Endothelial cell of umbilical vein (primary cell): ENCODE data around the gene SOX15. TPM values are rescaled to one million over a fixed set of nuclear protein-coding genes. Genes with fewer than 3 reads are reported as not detected.

Experiments used
- BruUV-seq: library from RNA; stranded (reverse); fragments of 400-500 nt; replicated peaks from 2 replicates; lab custom pipeline; 2021; lab: Mats Ljungman, UMichigan
- CTCF ChIA-PET: fragments of 300-600, 350-600 bp; sonication (Branson Sonifier 250); formaldehyde crosslinking; loops from one replicate; lab custom pipeline; 2021; ENCODE audit warnings: antibody characterized with exemption, inconsistent platforms; lab: Charles Lee
- POLR2A ChIA-PET: fragments of 300-600, 350-600 bp; sonication (Branson Sonifier 250); formaldehyde crosslinking; loops from one replicate; lab custom pipeline; 2021; ENCODE audit warnings: antibody characterized with exemption, inconsistent platforms; lab: Charles Lee
- DNase-seq: peaks from one replicate; pipeline ENCODE4 v3.0.0-alpha.2; 2011; ENCODE audit warnings: low read depth, low spot score
- FAIRE-seq: peaks from 2 replicates; lab custom pipeline; 2011; peaks lifted over from hg19 to GRCh38; lab: Jason Lieb, UNC
- H2AFZ ChIP-seq: 2 replicates; pipeline ENCODE4 v1.6.0; 2012; ENCODE audit warnings: low read depth, low read length, control low read depth, inconsistent platforms
- H3K27ac ChIP-seq: 2 replicates; pipeline ENCODE4 v1.5.1; 2011; ENCODE audit warnings: low read depth, mild to moderate bottlenecking, control low read depth, low read length, moderate library complexity; ENCODE audit not compliant: insufficient read depth
- H3K27me3 ChIP-seq, 2 experiments: 2 replicates each; pipeline versions ENCODE4 v1.6.0 to v1.6.1; 2011; ENCODE audit warnings: low read length in 2 of 2, mixed read lengths in 1 of 2; ENCODE audit not compliant: control insufficient read depth in 2 of 2, insufficient read depth in 2 of 2
- H3K36me3 ChIP-seq, 2 experiments: 2 replicates in 1 of 2; 3 replicates in 1 of 2; pipeline ENCODE4 v1.5.1; 2011; ENCODE audit warnings: low read length in 2 of 2, mild to moderate bottlenecking in 1 of 2, moderate library complexity in 1 of 2; ENCODE audit not compliant: control insufficient read depth in 2 of 2, insufficient read depth in 2 of 2; ENCODE audit errors: extremely low read depth in 1 of 2
- H3K4me1 ChIP-seq: 3 replicates; pipeline ENCODE4 v1.5.1; 2011; ENCODE audit warnings: mild to moderate bottlenecking, low read length; ENCODE audit not compliant: control insufficient read depth, insufficient read depth; ENCODE audit errors: extremely low read depth
- H3K4me2 ChIP-seq: 2 replicates; pipeline ENCODE4 v1.6.1; 2011; ENCODE audit warnings: low read length, control low read depth, mixed read lengths; ENCODE audit not compliant: insufficient read depth
- H3K4me3 ChIP-seq, 3 experiments: fragments of 200-600 bp in 1 of 3; sonication (generic), shearing (Covaris generic) in 1 of 3; replicated peaks in 1 of 3; 2 replicates each; pipeline ENCODE4 v1.5.1; 2011 to 2016; ENCODE audit warnings: control low read depth in 3 of 3, low read length in 3 of 3, mild to moderate bottlenecking in 2 of 3, inconsistent platforms in 1 of 3, low read depth in 1 of 3, moderate library complexity in 1 of 3; ENCODE audit not compliant: insufficient read depth in 1 of 3
- H3K79me2 ChIP-seq: 2 replicates; pipeline ENCODE4 v1.6.0; 2012; ENCODE audit warnings: low read length, inconsistent platforms; ENCODE audit not compliant: control insufficient read depth, insufficient read depth
- H3K9ac ChIP-seq: replicated peaks from 2 replicates; pipeline ENCODE3; 2011; ENCODE audit warnings: low read length, control low read depth; ENCODE audit not compliant: insufficient read depth; ENCODE audit errors: extremely low read depth
- H3K9me1 ChIP-seq: replicated peaks from 3 replicates; pipeline ENCODE4 v1.6.0; 2011; ENCODE audit warnings: mild to moderate bottlenecking, low read length; ENCODE audit not compliant: control insufficient read depth, insufficient read depth; ENCODE audit errors: extremely low read depth
- H3K9me3 ChIP-seq: replicated peaks from 2 replicates; pipeline ENCODE4 v1.5.1; 2012; ENCODE audit warnings: low read length, inconsistent platforms; ENCODE audit not compliant: control insufficient read depth, insufficient read depth
- H4K20me1 ChIP-seq: replicated peaks from 2 replicates; pipeline ENCODE3; 2011; ENCODE audit warnings: mild to moderate bottlenecking, low read length; ENCODE audit not compliant: control insufficient read depth, insufficient read depth; ENCODE audit errors: extremely low read depth
- EZH2 ChIP-seq: IDR thresholded peaks from 2 replicates; pipeline ENCODE4 v1.6.1; 2012; ENCODE audit warnings: borderline replicate concordance, low read depth, mild to moderate bottlenecking, moderate library complexity, low read length, inconsistent platforms; ENCODE audit not compliant: severe bottlenecking
- FOS ChIP-seq: IDR thresholded peaks from 2 replicates; pipeline ENCODE4 v1.6.1; 2011; ENCODE audit warnings: mild to moderate bottlenecking, low read length, moderate library complexity, borderline replicate concordance; ENCODE audit not compliant: insufficient read depth
- JUN ChIP-seq: IDR thresholded peaks from 2 replicates; pipeline ENCODE4 v1.6.1; 2011; ENCODE audit warnings: borderline replicate concordance, low read depth; ENCODE audit not compliant: insufficient read length, insufficient read depth
- MAX ChIP-seq: IDR thresholded peaks from 2 replicates; pipeline ENCODE4 v1.6.1; 2011; ENCODE audit not compliant: insufficient read depth, insufficient read length
- MYC ChIP-seq: IDR thresholded peaks from one replicate; pipeline ENCODE4 v1.6.1; 2011; ENCODE audit warnings: mild to moderate bottlenecking, low read depth, low read length
- POLR2A ChIP-seq: IDR thresholded peaks from 2 replicates; pipeline ENCODE4 v1.6.1; 2012; ENCODE audit warnings: low read depth, mild to moderate bottlenecking, control low read depth, low read length
- POLR2AphosphoS5 ChIP-seq: IDR thresholded peaks from 2 replicates; pipeline ENCODE4 v1.6.1; 2012; ENCODE audit warnings: low read depth, mild to moderate bottlenecking, control low read depth, low read length, moderate library complexity; ENCODE audit not compliant: insufficient read depth
- dilution Hi-C: fragments of 300-500 bp; cut with MboI; formaldehyde crosslinking; loops from one replicate; pipeline ENCODE4 v1.15.0; 2019; ENCODE audit warnings: low sequenced_read_pairs; ENCODE audit not compliant: extremely low pct_ligation_motif_present
- intact Hi-C: fragments of 100-400 bp; cut with micrococcal nuclease; formaldehyde crosslinking; loops from one replicate; pipeline ENCODE4 v1.10.0; 2022
- polyA plus RNA-seq, 4 experiments: library from polyadenylated mRNA; depleted of rRNA in 3 of 4; stranded (reverse) in 3 of 4; unstranded in 1 of 4; fragments of >200 nt; gene quantifications; 2 replicates each; pipeline versions ENCODE4 v1.2.1 to v1.2.3, GENCODE V29; 2011 to 2012; ENCODE audit warnings: missing spikeins in 1 of 4
- total RNA-seq: library from RNA; stranded (reverse); gene quantifications from 2 replicates; pipeline ENCODE4 v1.2.3, GENCODE V29; 2021
- TF ChIP-seq, protein P1 (sequence below), 2 donors: IDR thresholded peaks; 1 replicate in 1 of 2; 2 replicates in 1 of 2; pipeline ENCODE4 v1.5.1; 2011; ENCODE audit warnings: low read length in 2 of 2, mild to moderate bottlenecking in 2 of 2, moderate library complexity in 2 of 2, control low read depth in 1 of 2, inconsistent platforms in 1 of 2, low read depth in 1 of 2; ENCODE audit not compliant: insufficient read depth in 1 of 2; ENCODE audit errors: extremely low read depth in 1 of 2

SOX15 gene
- total and polyA plus RNA-seq, 2 donors (not counting 3 experiments of a cell fraction or from before 2014, with no cell fraction given) = 0.26 to 0.46 TPM

- ChIA-PET CTCF (interaction anchor here (1.1 kb wide), 1 partner anchor 64 kb away, joined by 4 read pairs; the partner anchor contains the start of gene TP53), POLR2A (no interaction called here)
- Histone ChIP-seq H3K27ac (no peak overlapping the region), H3K4me3 (no peak overlapping the region), H3K79me2 (no peaks in the 10 kb centered on the region), H2AFZ (no peak overlapping the region), H3K36me3 (peaks cover 0 to 2% of the 10 kb centered on the region in 2 experiments), H3K27me3 (no peaks in the 10 kb centered on the region), H4K20me1 (no peaks in the 10 kb centered on the region), H3K4me1 (no peaks in the 10 kb centered on the region), H3K9me1 (no peaks in the 10 kb centered on the region), H3K9me3 (no peaks in the 10 kb centered on the region), H3K9ac (no peak overlapping the region), H3K4me2 (no peak overlapping the region)
- intact Hi-C loops (no loop called here), dilution Hi-C loops (no loop called here)
- DNase-seq (no peak), FAIRE-seq (no peak)
- TF ChIP-seq POLR2A (no peak), JUN (no peak), EZH2 (no peak), MAX (no peak), FOS (no peak), POLR2AphosphoS5 (no peak), MYC (no peak)
- TF ChIP-seq, protein P1, sequence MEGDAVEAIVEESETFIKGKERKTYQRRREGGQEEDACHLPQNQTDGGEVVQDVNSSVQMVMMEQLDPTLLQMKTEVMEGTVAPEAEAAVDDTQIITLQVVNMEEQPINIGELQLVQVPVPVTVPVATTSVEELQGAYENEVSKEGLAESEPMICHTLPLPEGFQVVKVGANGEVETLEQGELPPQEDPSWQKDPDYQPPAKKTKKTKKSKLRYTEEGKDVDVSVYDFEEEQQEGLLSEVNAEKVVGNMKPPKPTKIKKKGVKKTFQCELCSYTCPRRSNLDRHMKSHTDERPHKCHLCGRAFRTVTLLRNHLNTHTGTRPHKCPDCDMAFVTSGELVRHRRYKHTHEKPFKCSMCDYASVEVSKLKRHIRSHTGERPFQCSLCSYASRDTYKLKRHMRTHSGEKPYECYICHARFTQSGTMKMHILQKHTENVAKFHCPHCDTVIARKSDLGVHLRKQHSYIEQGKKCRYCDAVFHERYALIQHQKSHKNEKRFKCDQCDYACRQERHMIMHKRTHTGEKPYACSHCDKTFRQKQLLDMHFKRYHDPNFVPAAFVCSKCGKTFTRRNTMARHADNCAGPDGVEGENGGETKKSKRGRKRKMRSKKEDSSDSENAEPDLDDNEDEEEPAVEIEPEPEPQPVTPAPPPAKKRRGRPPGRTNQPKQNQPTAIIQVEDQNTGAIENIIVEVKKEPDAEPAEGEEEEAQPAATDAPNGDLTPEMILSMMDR (IDR thresholded peaks at IDR 0.05; ENCODE audit: extremely low read depth in 1 of 2, insufficient read depth in 1 of 2, low read depth in 1 of 2, low read length in 2 of 2) = no peak
- BruUV-seq = no TSS peak
These were observed 33.8 kb upstream of the SOX15 start for GRCh38 chr17:7623661-7624060.
